RPMI7951 (cell line): ENCODE data around the gene CIZ1. TPM values are rescaled to one million over a fixed set of nuclear protein-coding genes. Genes with fewer than 3 reads are reported as not detected.

Source experiments
- DNase-seq: peaks from one replicate; pipeline ENCODE4 v3.0.0-alpha.2; 2012; ENCODE audit warnings: low read depth
- total RNA-seq: library from RNA; depleted of rRNA; stranded (reverse); fragments of >200 nt; shearing (Covaris generic); gene quantifications from 2 replicates; pipeline ENCODE4 v1.2.3, GENCODE V29; 2014; rRNA removed

CIZ1 gene
- total RNA-seq, 1 experiment from 2014 or later = 37.0 TPM

GRCh38 chr9:128125580-128126354 is 65.6 kb downstream of the CIZ1 start:
- DNase-seq = no peak

- no peak for DNase-seq
Observed at GRCh38 chr9:128124873-128125579, 66.3 kb downstream of the CIZ1 start.

GRCh38 chr9:128124451-128124850 is 66.9 kb downstream of the CIZ1 start:
- no peak for DNase-seq

- DNase-seq = no peak
Observed at GRCh38 chr9:128123451-128124080, 67.8 kb downstream of the CIZ1 start.

GRCh38 chr9:128122809-128123175 is 68.6 kb downstream of the CIZ1 start:
- no peak for DNase-seq

- DNase-seq = no peak
Observed at GRCh38 chr9:128121924-128122808, 69.2 kb downstream of the CIZ1 start.

- DNase-seq = no peak
Observed at GRCh38 chr9:128121466-128121810, 69.9 kb downstream of the CIZ1 start.

GRCh38 chr9:128120741-128121465 is 70.5 kb downstream of the CIZ1 start:
- DNase-seq = no peak

GRCh38 chr9:128120061-128120740 is 71.2 kb downstream of the CIZ1 start:
- DNase-seq = no peak

GRCh38 chr9:128118971-128119665 is 72.3 kb downstream of the CIZ1 start:
- no peak for DNase-seq

GRCh38 chr9:128118472-128118857 is 72.9 kb downstream of the CIZ1 start:
- DNase-seq = no peak

- DNase-seq = peak; percentile 72
Observed at GRCh38 chr9:128117613-128118471, 73.5 kb downstream of the CIZ1 start.

- DNase-seq = no peak
Observed at GRCh38 chr9:128116104-128117083, 75.0 kb downstream of the CIZ1 start.

Other genes starting within 250 kb of the CIZ1 start
- gene EEIG1, start 210.6 kb downstream of the CIZ1 start, total RNA-seq = 2.8 and 5.4 TPM in 2 replicates
- gene NAIF1, start 124.3 kb downstream of the CIZ1 start, total RNA-seq = 7.7 and 7.8 TPM in 2 replicates
- 4.6 and 8.5 TPM in 2 replicates for gene SLC25A25, start 123.3 kb downstream of the CIZ1 start, total RNA-seq
- gene PTGES2, start 63.8 kb downstream of the CIZ1 start, total RNA-seq = 28.5 and 37.2 TPM in 2 replicates
- not detected in 2 replicates for gene LCN2, start 42.1 kb downstream of the CIZ1 start, total RNA-seq
- gene BBLN, start 31.3 kb downstream of the CIZ1 start, total RNA-seq = 97.3 and 128 TPM in 2 replicates
- gene DNM1, start 11.8 kb upstream of the CIZ1 start, total RNA-seq = 16.1 and 17.4 TPM in 2 replicates
- gene GOLGA2, start 84.4 kb upstream of the CIZ1 start, total RNA-seq = 37.4 and 41.5 TPM in 2 replicates
- 63.6 and 68.2 TPM in 2 replicates for gene SWI5, start 84.7 kb upstream of the CIZ1 start, total RNA-seq
- gene TRUB2, start 130.9 kb upstream of the CIZ1 start, total RNA-seq = 9.3 and 14.4 TPM in 2 replicates
- 39.4 and 43.6 TPM in 2 replicates for gene COQ4, start 131.3 kb upstream of the CIZ1 start, total RNA-seq
- 19.2 and 22.1 TPM in 2 replicates for gene SLC27A4, start 149.0 kb upstream of the CIZ1 start, total RNA-seq
- gene URM1, start 179.8 kb upstream of the CIZ1 start, total RNA-seq = 33.2 and 36.2 TPM in 2 replicates
- gene CERCAM, start 229.3 kb upstream of the CIZ1 start, total RNA-seq = 70.6 and 72.0 TPM in 2 replicates